GM21717 (cell line): ENCODE results near the gene TRIM71.
"Not testable (repeated sequence)": the region's sequence is repeated elsewhere in the genome, so short reads cannot be mapped to it uniquely, and the experiment has no call there.

Source experiments
- ATAC-seq: cut with Tn5 transposase; IDR thresholded peaks from one replicate; pipeline ENCODE4 v1.9.1; 2021; ENCODE audit warnings: mild to moderate bottlenecking, moderate library complexity; ENCODE audit not compliant: unreplicated experiment

The TRIM71 gene

GRCh38 chr3:32842531-32842931 is 24.7 kb downstream of the TRIM71 start:
- no peak for ATAC-seq

- no peak for ATAC-seq
These were observed 25.2 kb downstream of the TRIM71 start for GRCh38 chr3:32842987-32843386.

- no peak for ATAC-seq
These were observed 25.9 kb downstream of the TRIM71 start for GRCh38 chr3:32843510-32844321.

GRCh38 chr3:32844322-32844654 is 26.5 kb downstream of the TRIM71 start:
- no peak for ATAC-seq

GRCh38 chr3:32844914-32845313 is 27.1 kb downstream of the TRIM71 start:
- ATAC-seq, result no peak

GRCh38 chr3:32845546-32845945 is 27.7 kb downstream of the TRIM71 start:
- ATAC-seq, result not testable (repeated sequence)

- ATAC-seq, result not testable (repeated sequence)
These were observed 29.2 kb downstream of the TRIM71 start for GRCh38 chr3:32847045-32847444.

GRCh38 chr3:32847528-32847927 is 29.7 kb downstream of the TRIM71 start:
- no peak for ATAC-seq

GRCh38 chr3:32848215-32848614 is 30.4 kb downstream of the TRIM71 start:
- no peak for ATAC-seq

GRCh38 chr3:32849046-32849445 is 31.2 kb downstream of the TRIM71 start:
- no peak for ATAC-seq

GRCh38 chr3:32850226-32850625 is 32.4 kb downstream of the TRIM71 start:
- ATAC-seq, result no peak

GRCh38 chr3:32850636-32851035 is 32.8 kb downstream of the TRIM71 start:
- ATAC-seq, result no peak

- no peak for ATAC-seq
These were observed 34.3 kb downstream of the TRIM71 start for GRCh38 chr3:32852146-32852545.

GRCh38 chr3:32855350-32855953 is 37.7 kb downstream of the TRIM71 start:
- ATAC-seq, result no peak

GRCh38 chr3:32856355-32856889 is 38.6 kb downstream of the TRIM71 start:
- ATAC-seq, result no peak

GRCh38 chr3:32856901-32857507 is 39.2 kb downstream of the TRIM71 start:
- ATAC-seq, result no peak

GRCh38 chr3:32857921-32858320 is 40.1 kb downstream of the TRIM71 start:
- no peak for ATAC-seq

- no peak for ATAC-seq
These were observed 41.9 kb downstream of the TRIM71 start for GRCh38 chr3:32859604-32860237.

- ATAC-seq, result no peak
These were observed 42.7 kb downstream of the TRIM71 start for GRCh38 chr3:32860499-32860898.

GRCh38 chr3:32861681-32862080 is 43.9 kb downstream of the TRIM71 start:
- ATAC-seq, result no peak

GRCh38 chr3:32862247-32862935 is 44.6 kb downstream of the TRIM71 start:
- ATAC-seq, result no peak
